Subcutaneous adipose tissue (tissue), 4 donors: ENCODE data around the gene CPNE7. TPM values are rescaled to one million over a fixed set of nuclear protein-coding genes. Genes with fewer than 3 reads are reported as not detected.

Experiments
- total RNA-seq, 4 donors: library from RNA; depleted of rRNA; stranded (reverse); fragments of >200 nt; gene quantifications; one replicate each; pipeline ENCODE4 v1.1.0, GENCODE V29; 2016
- TF ChIP-seq, protein P1 (sequence below): fragments of 450-650 bp; IDR thresholded peaks from one replicate; pipeline ENCODE4 v1.5.1; 2016; ENCODE audit warnings: low read depth, mild to moderate bottlenecking, control low read depth, antibody characterized with exemption, moderate library complexity

Gene CPNE7
- total RNA-seq, 4 donors from 2014 or later, result not detected

DNA sequence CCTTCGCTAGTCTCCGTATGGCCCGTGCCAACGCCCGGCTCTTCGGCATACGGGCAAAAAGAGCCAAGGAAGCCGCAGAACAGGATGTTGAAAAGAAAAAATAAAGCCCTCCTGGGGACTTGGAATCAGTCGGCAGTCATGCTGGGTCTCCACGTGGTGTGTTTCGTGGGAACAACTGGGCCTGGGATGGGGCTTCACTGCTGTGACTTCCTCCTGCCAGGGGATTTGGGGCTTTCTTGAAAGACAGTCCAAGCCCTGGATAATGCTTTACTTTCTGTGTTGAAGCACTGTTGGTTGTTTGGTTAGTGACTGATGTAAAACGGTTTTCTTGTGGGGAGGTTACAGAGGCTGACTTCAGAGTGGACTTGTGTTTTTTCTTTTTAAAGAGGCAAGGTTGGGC, 12.6 kb upstream of the CPNE7 start:
- TF ChIP-seq, protein P1, sequence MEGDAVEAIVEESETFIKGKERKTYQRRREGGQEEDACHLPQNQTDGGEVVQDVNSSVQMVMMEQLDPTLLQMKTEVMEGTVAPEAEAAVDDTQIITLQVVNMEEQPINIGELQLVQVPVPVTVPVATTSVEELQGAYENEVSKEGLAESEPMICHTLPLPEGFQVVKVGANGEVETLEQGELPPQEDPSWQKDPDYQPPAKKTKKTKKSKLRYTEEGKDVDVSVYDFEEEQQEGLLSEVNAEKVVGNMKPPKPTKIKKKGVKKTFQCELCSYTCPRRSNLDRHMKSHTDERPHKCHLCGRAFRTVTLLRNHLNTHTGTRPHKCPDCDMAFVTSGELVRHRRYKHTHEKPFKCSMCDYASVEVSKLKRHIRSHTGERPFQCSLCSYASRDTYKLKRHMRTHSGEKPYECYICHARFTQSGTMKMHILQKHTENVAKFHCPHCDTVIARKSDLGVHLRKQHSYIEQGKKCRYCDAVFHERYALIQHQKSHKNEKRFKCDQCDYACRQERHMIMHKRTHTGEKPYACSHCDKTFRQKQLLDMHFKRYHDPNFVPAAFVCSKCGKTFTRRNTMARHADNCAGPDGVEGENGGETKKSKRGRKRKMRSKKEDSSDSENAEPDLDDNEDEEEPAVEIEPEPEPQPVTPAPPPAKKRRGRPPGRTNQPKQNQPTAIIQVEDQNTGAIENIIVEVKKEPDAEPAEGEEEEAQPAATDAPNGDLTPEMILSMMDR, result no peak

DNA sequence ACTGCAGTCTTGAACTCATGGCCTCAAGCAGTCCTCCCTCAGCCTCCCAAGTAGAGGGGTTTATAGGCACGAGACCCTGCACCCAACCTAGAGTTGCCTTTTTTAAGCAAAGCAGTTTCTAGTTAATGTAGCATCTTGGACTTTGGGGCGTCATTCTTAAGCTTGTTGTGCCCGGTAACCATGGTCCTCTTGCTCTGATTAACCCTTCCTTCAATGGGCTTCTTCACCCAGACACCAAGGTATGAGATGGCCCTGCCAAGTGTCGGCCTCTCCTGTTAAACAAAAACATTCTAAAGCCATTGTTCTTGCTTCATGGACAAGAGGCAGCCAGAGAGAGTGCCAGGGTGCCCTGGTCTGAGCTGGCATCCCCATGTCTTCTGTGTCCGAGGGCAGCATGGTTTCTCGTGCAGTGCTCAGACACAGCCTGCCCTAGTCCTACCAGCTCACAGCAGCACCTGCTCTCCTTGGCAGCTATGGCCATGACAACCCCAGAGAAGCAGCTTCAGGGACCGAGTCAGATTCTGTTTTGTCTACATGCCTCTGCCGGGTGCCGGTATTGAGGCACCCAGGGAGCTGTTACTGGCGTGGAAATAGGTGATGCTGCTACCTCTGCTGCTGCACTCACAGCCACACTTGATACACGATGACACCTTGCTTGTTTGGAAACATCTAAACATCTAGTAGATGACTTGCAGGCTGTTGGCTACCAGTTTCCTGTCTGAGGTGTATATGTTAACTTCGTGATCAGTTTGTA, 11.7 kb upstream of the CPNE7 start:
- TF ChIP-seq, protein P1, result no peak

DNA sequence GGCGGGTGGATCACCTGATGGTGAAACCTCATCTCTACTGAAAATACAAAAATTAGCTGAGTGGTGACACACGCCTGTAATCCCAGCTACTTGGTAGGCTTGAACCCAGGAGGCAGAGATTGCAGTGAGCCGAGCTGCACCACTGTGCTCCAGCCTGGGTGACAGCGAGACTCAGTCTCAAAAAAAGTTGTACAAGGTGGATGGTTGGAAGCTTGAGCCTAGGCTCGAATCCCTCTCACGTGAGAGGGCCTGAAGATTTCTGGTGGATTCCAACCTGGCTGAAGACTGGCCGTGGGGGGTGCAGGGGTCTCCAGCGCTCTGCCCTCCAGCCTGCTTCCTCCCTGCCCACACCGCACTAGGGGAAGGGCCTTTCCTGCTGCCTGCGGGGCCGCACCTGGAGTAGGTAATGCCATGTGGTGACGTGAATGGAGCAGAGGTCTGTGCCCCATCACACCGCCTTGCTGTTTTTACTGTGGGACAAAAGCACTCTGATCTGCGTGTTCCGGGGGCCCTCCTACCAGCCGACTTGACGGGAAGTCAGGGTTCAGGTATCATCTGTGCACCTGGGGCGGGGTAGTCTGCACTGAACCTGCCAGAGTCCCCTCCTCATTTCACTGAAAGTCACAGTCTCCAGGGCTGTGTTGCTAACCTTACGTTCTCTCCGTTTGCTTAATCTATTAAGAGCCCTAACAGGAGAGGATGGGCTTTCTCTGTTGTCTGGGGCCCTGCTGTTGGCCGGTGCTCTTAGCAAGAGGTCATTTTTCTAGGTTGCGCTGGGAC, 10.9 kb upstream of the CPNE7 start:
- TF ChIP-seq, protein P1, result no peak

DNA sequence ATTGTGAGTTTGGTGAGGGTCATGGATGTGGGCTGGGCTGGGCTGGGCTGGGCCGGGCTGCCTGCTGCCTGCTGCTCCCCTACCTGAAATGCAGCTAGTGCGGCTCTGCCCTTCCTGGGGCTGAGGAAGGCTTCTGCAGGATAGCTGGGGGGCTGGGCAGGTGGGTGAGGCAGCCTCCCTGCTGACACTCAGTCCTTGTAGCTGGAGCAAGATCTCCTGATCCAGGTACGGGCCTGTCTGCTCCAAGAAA, 10.4 kb upstream of the CPNE7 start:
- TF ChIP-seq, protein P1, result no peak

DNA sequence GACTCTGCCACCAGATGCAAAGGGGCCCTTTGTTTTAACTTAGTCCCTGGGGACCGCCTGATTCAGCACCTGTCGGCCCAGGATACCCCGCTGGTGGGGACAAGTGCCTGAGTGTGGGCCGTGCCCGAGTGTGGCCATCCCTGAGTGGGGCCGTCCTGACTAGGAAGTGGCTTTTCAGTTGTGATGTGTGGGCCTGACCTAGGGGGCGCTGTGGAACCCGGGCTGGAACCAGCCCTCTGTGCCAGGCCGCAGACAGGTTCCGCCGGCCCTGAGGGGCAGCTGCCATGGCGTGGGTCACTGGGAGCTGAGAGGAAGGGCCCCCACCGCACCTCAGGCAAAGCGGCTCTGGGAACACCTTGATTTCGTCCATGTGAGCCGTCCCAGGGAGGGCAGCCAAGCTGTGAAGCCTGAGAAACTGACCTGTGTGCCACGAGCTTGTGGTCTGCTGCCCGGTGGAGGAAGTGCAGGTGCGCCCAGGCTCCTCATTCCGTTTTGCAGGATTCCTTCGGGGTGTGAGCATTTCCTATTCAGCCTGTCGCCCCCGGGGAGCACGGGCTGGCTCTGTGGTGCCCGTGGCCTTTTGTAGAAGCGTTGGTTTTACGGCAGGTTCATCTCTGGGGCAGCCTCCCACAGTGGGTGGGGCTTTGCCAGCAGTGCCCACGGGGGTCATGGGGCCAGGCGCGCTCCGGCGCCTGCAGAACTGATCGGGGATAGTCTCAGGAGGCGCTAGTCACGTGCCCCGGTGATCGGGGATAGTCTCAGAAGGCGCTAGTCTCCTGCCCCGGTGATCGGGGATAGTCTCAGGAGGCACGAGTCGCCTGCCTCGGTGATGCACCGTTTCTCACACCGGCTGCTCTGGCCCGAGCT, 9.8 kb upstream of the CPNE7 start:
- TF ChIP-seq, protein P1, result no peak

DNA sequence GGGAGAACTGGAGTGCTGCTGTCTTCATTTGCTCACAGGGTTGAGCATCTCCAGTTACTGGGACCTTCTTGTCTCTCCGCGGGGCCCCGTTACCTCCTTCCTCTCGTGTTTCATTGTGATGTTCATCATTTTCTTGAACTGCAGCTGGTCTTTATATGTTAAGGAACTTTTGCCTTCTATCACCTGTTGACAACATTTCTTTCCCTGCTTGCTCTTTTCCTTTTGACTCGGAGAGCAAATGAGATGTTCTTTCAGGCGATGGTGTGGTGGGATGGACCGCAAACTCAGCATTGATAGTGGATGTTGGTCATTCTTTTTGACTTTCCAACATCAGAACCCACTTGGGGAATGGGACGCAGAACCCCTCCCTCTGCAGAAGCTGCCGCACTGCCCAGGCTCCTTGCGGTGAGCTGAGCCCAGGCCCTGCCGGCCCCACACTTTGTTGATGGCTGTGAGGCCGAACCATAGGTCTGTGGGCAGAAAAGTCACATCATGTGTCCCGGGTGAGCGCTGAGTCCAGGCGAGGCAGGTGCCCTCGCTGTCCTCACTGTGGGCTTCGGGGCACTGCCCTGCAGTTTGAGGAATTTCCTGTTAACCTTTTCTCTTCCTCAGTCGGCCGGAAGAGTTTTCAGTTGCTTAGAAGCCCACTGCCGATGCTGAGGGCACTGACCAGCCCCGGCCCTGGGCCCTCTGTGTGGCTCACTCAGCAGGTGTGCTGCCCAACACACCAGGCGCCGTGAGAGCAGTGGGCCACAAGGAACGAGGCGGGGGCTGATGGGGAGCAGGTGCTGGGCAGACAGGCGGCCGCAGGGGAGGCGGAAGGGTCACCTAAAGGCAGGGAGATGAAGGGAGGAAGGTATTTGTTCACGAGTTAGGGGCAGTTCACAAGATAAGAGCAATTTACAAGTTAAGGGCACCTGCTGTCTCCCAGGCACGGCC, 7.6 kb upstream of the CPNE7 start:
- TF ChIP-seq, protein P1, result no peak
